GM18502 (cell line): ENCODE measurements around the gene ARHGEF16.

Source experiments
- ATAC-seq: cut with Tn5 transposase; IDR thresholded peaks from one replicate; pipeline ENCODE4 v1.9.1; 2021; ENCODE audit warnings: mild to moderate bottlenecking; ENCODE audit not compliant: unreplicated experiment, poor library complexity

ARHGEF16 gene

GRCh38 chr1:3477241-3477995 is 23.0 kb downstream of the ARHGEF16 start:
- no peak for ATAC-seq

- no peak for ATAC-seq
Measured at GRCh38 chr1:3478187-3478586, 23.7 kb downstream of the ARHGEF16 start.

GRCh38 chr1:3479511-3480368 is 25.3 kb downstream of the ARHGEF16 start:
- no peak for ATAC-seq

- ATAC-seq, result no peak
Measured at GRCh38 chr1:3480369-3480719, 25.9 kb downstream of the ARHGEF16 start.

GRCh38 chr1:3481046-3481445 is 26.6 kb downstream of the ARHGEF16 start:
- ATAC-seq, result no peak

- no peak for ATAC-seq
Measured at GRCh38 chr1:3481836-3482375, 27.4 kb downstream of the ARHGEF16 start.

GRCh38 chr1:3482378-3482849 is 27.9 kb downstream of the ARHGEF16 start:
- no peak for ATAC-seq

- ATAC-seq, result no peak
Measured at GRCh38 chr1:3483380-3483779, 28.9 kb downstream of the ARHGEF16 start.

GRCh38 chr1:3483801-3484444 is 29.5 kb downstream of the ARHGEF16 start:
- ATAC-seq, result no peak

- ATAC-seq, result no peak
Measured at GRCh38 chr1:3485016-3485415, 30.6 kb downstream of the ARHGEF16 start.

- no peak for ATAC-seq
Measured at GRCh38 chr1:3488432-3488831, 34.0 kb downstream of the ARHGEF16 start.

- ATAC-seq, result no peak
Measured at GRCh38 chr1:3490046-3490745, 35.7 kb downstream of the ARHGEF16 start.

- peak; percentile 75 for ATAC-seq
Measured at GRCh38 chr1:3491291-3492246, 37.1 kb downstream of the ARHGEF16 start.

GRCh38 chr1:3492545-3493246 is 38.2 kb downstream of the ARHGEF16 start:
- no peak for ATAC-seq

- no peak for ATAC-seq
Measured at GRCh38 chr1:3494321-3495308, 40.1 kb downstream of the ARHGEF16 start.

- ATAC-seq, result no peak
Measured at GRCh38 chr1:3495776-3496745, 41.6 kb downstream of the ARHGEF16 start.
